Measurements from ENCODE around the gene SCMH1. TPM values are rescaled to one million over a fixed set of nuclear protein-coding genes. Genes with fewer than 3 reads are reported as not detected.

The SCMH1 gene
- total RNA-seq, 1 experiment from 2014 or later: 16.5 TPM

DNA sequence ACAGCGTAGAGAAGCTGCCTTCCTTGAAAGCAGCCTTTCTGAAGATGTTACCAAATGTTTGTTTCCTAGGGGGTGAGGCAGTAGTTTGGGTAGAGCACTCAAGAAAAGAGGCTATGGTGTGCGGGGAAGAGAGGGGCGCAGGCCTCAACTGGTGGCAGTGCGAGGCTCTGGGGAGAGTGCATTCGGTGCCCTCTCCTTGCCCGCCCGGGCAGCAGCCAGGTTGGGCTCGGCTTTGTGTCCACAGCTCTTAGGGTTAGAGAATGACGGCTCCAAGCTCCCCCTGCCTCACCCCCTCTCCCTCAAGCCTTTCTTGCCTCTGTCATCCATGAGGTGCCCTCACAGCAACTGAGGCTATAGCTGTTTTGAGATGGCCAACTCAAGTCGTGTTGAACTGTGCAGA is 219.7 kb downstream of the SCMH1 start:
- H3K23ac ChIP-seq (ENCODE audit: insufficient read length, low read depth, low read length): no peak overlapping the region
- H3K36me3 Mint-ChIP-seq (ENCODE audit: insufficient read depth in 1 of 3, low read depth in 3 of 3): peaks cover 3 to 24% (median 19%) of the 10 kb centered on the region in 3 experiments; a peak in 6 of 7 replicates
- no peaks in the 10 kb centered on the region for H3K23me2 ChIP-seq (ENCODE audit: insufficient read length, low read depth, low read length, poor library complexity, severe bottlenecking)
- DNase-seq: no peak
- H3K4ac ChIP-seq (ENCODE audit: low read depth, low read length): no peak overlapping the region
- H3K79me2 ChIP-seq (ENCODE audit: insufficient read depth, low read length): no peaks in the 10 kb centered on the region
- no peak overlapping the region for H3K27ac ChIP-seq (ENCODE audit: insufficient read length, low read depth, low read length)
- no peak overlapping the region for H3K56ac ChIP-seq (ENCODE audit: insufficient read length, low read depth, low read length)
- H4K91ac ChIP-seq (ENCODE audit: insufficient read length, low read depth, low read length): no peak overlapping the region
- H4K8ac ChIP-seq (replicated peaks; ENCODE audit: insufficient read length, low read depth, low read length): no peak overlapping the region
- no peak overlapping the region for H2AK5ac ChIP-seq (ENCODE audit: insufficient read length, low read length)
- H3T11ph ChIP-seq (ENCODE audit: low read length): no peak overlapping the region
- no peak for TF ChIP-seq CTCF (conservative IDR thresholded peaks at IDR 0.05)
- no peak overlapping the region for H2BK20ac ChIP-seq (ENCODE audit: low read depth, low read length, poor library complexity, severe bottlenecking)
- H3K4me1 Mint-ChIP-seq: peaks cover 12 to 16% of the 10 kb centered on the region in 2 experiments
- no peak overlapping the region for H3K14ac ChIP-seq (ENCODE audit: insufficient read depth, low read length)
- H3K27ac Mint-ChIP-seq: no peak overlapping the region
- no peak overlapping the region for H2BK15ac ChIP-seq (ENCODE audit: low read depth, low read length)
- no peaks in the 10 kb centered on the region for H3K9me3 ChIP-seq (ENCODE audit: control insufficient read depth, low read depth, low read length)
- H3K18ac ChIP-seq (ENCODE audit: insufficient read length, low read depth, low read length): no peak overlapping the region
- H3K27me3 Mint-ChIP-seq (ENCODE audit: low read depth): peaks cover 23% of the 10 kb centered on the region
- no peak overlapping the region for H2BK5ac ChIP-seq (ENCODE audit: insufficient read length, low read length)
- H3K4me1 ChIP-seq (ENCODE audit: insufficient read depth, low read length): no peaks in the 10 kb centered on the region
- no peak overlapping the region for H3K9ac ChIP-seq (ENCODE audit: extremely low read depth, insufficient read length, low read length)
- no peaks in the 10 kb centered on the region for H3K79me1 ChIP-seq (ENCODE audit: insufficient read depth, low read depth, low read length, poor library complexity, severe bottlenecking)
- no CpG with 5 or more reads among the region's 10 CpGs for WGBS (ENCODE audit: extremely low coverage, insufficient read length, low lambda C conversion rate)
- no peaks in the 10 kb centered on the region for H3K9me3 Mint-ChIP-seq
- no peak overlapping the region for H3K4me3 Mint-ChIP-seq
- no peak overlapping the region for H4K5ac ChIP-seq (ENCODE audit: insufficient read length, low read depth, low read length)
- no peaks in the 10 kb centered on the region for H3K27me3 ChIP-seq (ENCODE audit: insufficient read depth, low read length)
- no peaks in the 10 kb centered on the region for H4K20me1 ChIP-seq (ENCODE audit: control insufficient read depth, insufficient read depth, insufficient read length)
- H2BK120ac ChIP-seq (ENCODE audit: low read depth, low read length, poor library complexity, severe bottlenecking): no peak overlapping the region
- H2BK12ac ChIP-seq (ENCODE audit: insufficient read length, low read depth, low read length): no peak overlapping the region
- H2AFZ ChIP-seq (ENCODE audit: low read length): no peak overlapping the region
- H3K4me2 ChIP-seq (ENCODE audit: insufficient read depth, insufficient read length, low read length): no peak overlapping the region

Measured in H9 (cell line).